ENCODE results near the gene PHF2. TPM values are rescaled to one million over a fixed set of nuclear protein-coding genes. Genes with fewer than 3 reads are reported as not detected.
"Not testable (repeated sequence)": the region's sequence is repeated elsewhere in the genome, so short reads cannot be mapped to it uniquely, and the experiment has no call there.

PHF2 gene
- polyA plus RNA-seq, 5 donors, result 36.7 to 46.6 (median 46.2) TPM

- DNase-seq, result no peak
Observed at GRCh38 chr9:93663877-93664548, 87.6 kb downstream of the PHF2 start.

DNA sequence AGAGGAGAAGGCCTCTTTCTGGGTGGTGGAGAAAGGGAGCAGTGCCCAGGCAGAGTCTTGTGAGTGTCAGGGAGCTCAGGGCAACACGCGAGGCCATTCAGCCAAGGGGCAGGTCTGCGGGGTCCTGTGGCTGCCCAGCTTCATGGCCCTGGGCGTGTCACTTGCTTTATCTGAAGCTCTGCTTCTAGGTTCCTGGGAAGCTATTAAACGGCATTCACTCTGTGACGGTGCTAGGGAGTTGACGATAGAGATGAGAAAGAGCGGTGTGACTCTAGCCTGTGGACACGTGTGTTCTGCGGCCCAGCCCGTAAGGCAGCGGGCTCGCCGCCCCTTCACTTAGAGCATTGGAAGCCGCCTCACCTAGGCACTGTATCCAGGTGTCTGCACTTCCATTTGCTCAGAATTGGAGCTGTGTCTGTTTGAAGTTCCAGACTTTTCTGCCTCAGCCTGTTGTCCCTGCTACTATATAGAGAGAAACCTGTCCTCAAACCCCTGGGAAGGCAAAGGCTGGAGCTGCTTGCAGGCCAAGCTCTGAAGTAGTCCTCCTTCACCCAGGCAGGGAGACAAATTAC lies 88.3 kb downstream of the PHF2 start:
- DNase-seq, result no peak

DNA sequence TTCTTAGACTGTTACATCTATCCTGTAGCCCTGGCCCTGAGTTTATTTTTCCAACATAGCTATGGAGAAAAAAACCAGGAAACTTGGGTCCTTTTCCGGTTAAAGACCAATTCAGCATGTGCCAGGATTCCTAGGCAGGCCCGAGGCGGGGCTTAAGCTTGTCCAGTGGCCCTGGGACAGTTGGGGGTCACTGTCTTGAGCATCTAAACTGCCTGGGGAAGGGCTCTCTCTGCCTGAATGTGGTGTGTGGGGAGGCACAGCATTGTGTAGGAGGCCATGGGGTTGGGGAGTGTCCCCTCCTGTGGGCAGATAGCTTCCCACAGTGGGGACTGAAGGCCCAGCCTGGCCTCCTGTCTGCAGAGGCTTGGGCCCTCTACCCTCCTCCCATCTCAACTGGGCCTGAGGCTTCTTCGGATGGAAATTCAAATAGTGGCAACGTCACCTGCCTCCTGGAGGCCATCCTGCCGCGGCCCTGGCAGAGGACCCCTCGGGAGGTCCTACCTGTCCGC lies 88.8 kb downstream of the PHF2 start:
- DNase-seq, result no peak

DNA sequence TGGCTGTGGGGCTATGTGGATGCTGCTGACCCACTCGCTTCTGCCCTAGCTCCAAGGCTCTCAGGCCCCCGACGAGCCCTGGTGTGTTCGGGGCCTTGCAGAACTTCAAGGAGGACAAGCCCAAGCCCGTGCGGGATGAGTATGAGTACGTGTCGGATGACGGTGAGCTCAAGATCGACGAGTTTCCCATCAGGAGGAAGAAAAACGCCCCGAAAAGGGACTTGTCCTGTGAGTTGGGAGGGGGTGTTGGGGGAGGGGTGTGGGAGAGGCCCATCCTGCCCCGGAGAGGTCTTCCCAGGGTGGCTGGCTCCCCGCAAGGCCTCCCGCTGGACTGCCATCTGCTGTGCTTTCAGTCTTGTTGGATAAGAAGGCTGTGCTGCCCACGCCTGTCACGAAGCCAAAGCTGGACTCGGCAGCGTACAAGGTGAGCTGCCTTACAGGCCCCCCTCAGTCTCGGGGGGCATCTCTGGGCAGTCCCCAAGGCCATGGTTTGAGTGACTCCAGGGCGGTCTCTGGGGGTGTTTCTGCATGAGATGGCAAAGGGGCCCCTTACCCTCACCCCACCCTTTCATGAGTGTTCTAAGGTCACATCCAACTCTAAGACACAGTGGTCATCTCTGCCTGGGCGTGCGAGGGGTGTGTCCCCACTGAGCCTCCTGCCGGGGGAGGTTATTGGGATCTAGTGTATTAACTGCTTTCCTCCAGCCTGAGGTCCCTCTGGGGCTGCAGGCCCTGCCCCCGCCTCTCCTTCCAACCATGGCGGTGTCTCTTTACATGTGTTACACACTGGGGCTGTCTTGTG lies 89.5 kb downstream of the PHF2 start:
- no peak for DNase-seq

- DNase-seq, result not testable (repeated sequence)
Observed at GRCh38 chr9:93666439-93666784, 90.0 kb downstream of the PHF2 start.

DNA sequence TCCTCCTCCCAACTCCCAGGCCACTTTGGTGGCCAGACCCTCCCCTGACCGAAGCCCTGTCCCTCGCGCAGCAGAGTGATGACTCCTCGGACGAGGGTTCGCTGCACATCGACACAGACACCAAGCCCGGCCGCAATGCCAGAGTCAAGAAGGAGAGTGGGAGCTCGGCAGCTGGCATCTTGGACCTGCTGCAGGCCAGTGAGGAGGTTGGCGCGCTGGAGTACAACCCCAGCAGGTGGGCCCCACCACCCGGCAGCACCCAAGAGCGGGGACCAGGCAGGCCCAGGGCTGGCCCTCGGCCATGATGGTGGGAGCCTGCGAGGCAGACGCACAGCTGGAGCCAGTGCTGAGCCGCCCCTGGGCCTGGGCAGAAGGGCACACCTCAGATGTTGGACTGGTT lies 90.6 kb downstream of the PHF2 start:
- no peak for DNase-seq

DNA sequence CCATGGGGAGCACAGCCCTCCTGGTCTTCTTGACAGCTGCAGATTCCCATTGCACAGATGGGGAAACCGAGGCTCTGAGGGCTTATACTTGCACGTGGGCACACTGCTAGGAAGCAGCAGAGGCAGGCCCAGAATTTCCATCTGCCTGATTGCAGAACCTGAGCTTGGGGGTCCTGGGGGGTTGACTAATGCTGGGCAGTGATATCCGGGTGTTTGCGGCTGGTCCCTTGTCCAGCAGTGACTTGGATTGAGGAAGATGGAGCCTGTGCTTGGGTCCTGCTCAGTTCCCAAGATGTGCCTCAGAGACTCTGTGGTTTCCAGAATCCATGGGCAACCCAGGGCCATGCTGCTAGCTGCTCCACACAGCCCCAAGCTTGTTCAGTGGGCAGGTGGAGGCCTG lies 91.2 kb downstream of the PHF2 start:
- DNase-seq, result no peak

GRCh38 chr9:93668261-93668871 lies 92.0 kb downstream of the PHF2 start:
- no peak for DNase-seq

- DNase-seq, result no peak
Observed at GRCh38 chr9:93669116-93669957, 93.0 kb downstream of the PHF2 start.

DNA sequence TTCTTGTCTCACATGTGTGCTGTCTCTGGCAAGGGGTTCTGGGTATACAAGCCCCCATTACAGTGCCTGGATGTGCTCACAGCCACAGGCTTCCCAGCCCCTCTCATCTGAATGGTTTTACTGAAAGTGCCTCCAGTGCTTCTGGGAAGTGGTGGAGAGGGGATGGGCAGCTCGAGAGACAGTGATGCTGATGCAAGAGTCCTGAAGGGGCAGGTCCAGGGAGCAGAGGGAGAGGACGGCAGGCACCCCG lies 93.5 kb downstream of the PHF2 start:
- no peak for DNase-seq

GRCh38 chr9:93670208-93671019 lies 94.0 kb downstream of the PHF2 start:
- DNase-seq, result no peak

GRCh38 chr9:93671020-93671338 lies 94.6 kb downstream of the PHF2 start:
- DNase-seq, result no peak

- not testable (repeated sequence) for DNase-seq
Observed at GRCh38 chr9:93672330-93673020, 96.1 kb downstream of the PHF2 start.

DNA sequence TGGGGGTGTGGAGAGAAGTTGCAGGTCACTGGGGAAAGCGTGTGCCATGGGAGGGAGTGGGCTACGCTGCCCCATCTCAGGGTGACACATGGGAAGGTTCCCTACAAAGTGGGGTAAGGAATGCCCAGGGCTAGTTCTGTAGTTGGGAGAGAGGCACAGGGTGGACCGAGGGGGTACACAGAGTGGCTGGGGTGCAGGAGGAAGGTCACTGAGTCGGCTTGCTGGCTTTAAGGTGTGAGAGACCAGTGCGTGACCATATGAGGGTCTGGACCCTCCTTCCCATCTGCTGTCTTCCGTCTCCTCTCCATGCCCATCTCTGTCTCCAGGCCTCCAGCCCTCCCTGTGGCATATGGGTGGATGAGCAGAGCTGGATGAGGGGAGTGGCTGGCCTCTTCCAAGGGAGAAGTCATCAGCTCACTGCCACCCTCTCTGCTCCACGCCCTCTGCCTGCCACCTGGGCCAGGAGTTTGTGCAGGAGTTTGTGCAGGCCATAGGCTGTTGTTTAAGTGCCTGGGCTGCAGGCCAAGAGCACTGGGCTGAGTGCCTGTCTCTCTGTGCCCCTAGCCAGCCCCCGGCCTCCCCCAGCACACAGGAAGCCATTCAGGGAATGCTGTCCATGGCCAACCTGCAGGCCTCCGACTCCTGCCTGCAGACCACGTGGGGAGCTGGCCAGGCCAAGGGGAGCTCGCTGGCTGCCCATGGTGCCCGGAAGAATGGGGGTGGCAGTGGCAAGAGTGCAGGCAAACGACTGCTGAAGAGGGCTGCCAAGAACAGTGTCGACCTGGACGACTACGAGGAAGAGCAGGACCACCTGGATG lies 96.8 kb downstream of the PHF2 start:
- DNase-seq, result no peak

DNA sequence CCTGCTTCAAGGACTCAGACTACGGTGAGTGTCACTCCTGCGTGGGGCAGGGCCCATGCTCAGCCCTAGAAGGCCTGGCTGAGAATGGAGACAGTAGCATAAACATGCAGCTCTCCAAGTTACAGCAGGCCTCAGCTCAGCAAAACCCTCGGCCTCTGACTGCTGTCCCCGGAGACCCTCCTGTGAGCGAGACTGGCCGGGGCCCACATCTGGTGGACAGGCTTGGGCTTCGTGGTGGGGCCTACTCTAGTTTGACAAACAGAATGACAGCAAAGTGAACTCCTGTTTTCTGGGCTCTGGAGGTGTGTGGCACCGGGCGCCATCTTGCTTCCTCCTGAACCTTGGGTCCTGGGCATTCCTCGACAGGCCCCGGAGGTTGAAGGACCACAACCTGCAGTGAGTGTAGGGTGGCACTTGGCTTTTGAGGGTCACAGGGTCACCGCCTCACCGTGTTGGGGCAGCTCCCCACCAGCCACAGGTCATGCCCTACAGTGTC lies 97.5 kb downstream of the PHF2 start:
- no peak for DNase-seq

GRCh38 chr9:93674580-93675335 lies 98.4 kb downstream of the PHF2 start:
- DNase-seq, result no peak

DNA sequence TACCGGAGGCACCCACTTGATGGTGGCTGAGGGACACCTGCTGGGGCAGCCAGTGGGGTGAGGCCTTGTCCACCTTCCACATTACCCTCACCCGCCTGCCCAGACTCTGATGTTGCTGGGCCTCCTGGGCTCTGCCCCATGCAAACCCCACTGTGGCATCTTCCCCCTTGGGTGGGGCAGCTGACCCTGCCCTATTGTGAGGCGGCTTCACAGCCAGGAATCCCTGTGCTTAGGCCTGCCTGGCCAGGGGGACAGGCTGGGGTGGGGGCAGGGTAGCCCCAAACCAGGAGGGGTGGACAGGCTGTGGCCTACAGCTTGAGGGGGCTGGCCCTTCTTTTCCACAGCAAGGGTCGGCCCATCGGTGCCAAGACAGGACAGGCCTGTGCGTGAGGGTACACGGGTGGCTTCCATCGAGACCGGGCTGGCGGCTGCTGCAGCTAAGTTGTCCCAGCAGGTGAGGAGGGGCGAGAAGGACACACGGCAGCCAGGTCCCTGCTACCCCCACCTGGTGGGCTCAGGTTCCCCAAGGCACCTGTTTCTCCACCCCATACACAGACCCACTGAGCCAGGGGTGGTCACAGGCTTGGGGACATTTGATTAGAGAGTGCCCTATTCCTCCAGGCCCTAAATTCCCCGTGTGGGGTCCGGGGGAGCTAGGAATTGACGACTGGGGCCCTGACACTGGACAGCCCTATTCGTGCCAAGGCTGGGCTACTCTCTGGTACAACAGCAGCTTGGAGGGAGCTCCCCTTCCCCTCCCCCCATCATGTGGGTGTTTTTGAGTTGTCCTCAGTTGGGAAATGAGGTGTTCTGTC lies 99.2 kb downstream of the PHF2 start:
- no peak for DNase-seq
